GM11168 (cell line): ENCODE measurements around the gene IRF9.
"Not testable (repeated sequence)": the region's sequence is repeated elsewhere in the genome, so short reads cannot be mapped to it uniquely, and the experiment has no call there.

Experiments
- in situ Hi-C: fragments of 300-500 bp; cut with MboI; formaldehyde crosslinking; loops from one replicate; pipeline ENCODE4 v1.12.0; 2022; ENCODE audit warnings: low sequenced_read_pairs; ENCODE audit not compliant: unreplicated experiment

Gene IRF9

DNA sequence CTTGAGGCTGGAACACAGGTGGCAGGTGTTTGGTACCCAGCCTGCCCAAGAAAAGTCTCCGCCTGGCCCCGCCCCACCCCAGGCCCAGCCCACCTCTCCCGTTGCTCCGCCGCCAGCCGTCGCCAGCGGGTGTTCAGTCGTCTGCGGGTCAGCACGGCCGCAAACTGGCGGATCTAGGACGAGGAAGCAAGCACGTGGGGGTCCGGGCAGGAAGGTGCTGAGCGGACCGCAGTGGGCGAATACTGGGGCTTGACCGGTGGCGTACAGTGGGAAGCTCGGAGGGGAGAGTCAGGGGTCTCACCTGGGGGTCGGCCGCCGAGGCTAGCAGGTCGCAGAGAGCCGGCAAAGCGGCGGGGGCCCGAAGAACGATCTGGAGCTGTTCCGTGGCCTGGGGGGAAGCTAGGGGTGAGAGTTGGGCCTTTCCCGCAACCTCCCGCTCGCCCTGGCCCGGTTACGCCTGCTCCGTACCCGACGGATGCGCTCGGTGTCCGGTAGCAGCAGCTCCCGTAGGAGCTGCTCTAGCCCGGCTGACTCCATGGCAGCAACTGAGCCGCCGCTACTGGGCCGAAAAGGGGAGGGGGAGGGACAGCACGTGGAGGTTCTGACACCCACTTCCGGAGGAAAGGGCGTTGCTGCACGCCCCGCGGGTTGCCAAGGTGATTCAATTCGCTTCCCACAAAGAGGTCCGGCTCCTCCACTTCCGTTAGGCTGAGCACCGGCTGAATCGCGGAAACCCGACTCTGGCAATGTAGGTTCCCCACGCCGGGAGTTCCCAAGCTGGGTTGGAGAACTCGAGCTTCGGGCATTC, 27.4 kb downstream of the IRF9 start, which contains the start of gene IPO4:
IPO4 (minus strand) TSS at position 566 of the 808 bp plus-strand sequence; CDS start at position 537, 29 bp downstream.
- in situ Hi-C loops, result no loop called here

DNA sequence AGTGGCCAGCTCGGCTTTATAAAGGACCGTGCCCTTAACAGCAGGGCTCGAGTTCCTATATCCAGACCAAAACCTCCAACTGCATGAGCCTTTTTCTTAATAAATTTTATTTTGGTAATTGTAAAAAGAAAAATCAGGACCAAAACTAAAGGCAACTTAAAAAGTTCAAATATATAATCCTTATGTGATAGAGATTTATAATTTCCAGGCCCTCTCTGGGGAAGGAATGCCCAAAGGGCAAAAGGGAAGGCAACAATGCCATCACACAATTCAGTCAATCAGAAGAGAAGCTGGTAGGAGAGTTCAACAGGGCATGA, 28.0 kb downstream of the IRF9 start:
- in situ Hi-C loops, result no loop called here

DNA sequence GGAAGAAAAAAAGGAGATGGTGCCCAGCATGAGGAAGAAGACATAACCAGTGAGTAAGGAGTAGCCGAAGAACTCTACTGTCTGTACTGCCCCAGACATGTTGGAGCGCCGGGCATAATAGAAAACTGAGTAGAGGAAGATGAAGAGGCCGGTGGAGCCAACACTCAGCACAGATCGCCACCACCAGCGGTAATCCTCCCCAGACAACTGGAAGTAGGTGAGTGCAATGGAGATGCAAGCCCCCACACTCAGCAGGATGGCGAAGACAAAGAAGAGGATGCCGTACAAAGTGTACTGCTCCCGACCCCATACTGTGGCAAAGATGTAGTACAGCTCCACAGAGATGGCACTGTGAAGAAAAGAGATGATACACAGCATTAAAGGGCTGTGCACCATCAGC, 28.4 kb downstream of the IRF9 start:
- in situ Hi-C loops, result no loop called here

DNA sequence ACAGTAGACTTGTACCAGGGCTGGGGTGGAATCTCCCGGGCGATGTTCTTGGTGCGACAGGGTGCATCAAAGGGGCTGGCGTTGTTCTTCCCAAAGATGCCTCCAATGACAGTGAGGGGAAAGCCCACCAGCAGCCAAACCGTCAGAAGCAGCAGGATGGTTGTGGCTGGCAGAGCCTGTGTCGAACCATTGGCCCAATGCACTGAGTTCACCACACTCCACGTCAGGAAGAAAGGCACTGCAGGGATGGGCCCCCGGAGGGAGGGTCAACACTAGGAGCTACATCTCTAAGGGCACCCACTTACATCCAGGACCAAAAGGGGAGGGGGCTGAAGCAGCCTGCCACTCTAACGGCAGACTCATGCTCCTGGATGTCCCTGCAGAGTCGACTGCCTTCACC, 29.4 kb downstream of the IRF9 start:
- in situ Hi-C loops, result no loop called here

- in situ Hi-C loops, result no loop called here
Observed at GRCh38 chr14:24192933-24193332, 31.9 kb downstream of the IRF9 start.

DNA sequence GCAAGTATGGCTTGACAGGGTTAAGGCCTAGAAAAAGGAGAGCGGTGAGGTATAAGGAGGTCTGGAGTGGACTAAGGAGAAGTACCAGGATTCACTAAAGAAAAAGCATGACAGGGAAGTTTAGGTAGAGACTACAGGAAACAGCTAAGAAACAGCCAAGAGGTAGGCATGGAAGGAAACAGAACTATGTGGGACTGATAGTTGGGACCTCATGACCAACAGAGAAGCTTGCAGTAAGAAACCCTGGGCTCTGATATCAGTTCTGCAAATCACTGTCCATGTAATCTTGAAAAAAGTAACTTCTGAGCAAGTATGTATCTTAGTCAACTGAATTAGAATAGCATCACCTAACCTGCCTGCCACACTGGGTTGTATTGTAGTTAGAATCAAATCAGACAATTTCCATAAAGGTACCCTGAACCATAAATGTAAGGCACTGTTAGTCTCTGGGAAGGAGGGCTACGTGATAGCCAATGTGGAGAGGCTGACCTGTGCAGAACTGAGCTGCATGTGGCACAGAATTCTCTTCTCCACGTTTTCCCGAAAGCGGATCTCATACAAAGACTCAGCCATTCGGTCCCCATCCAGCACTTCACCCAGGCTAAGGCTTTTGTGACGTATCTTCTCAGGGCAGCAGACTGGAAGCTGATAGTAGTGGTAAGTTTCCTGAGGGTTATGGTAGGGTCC, 33.3 kb downstream of the IRF9 start:
- in situ Hi-C loops, result no loop called here

DNA sequence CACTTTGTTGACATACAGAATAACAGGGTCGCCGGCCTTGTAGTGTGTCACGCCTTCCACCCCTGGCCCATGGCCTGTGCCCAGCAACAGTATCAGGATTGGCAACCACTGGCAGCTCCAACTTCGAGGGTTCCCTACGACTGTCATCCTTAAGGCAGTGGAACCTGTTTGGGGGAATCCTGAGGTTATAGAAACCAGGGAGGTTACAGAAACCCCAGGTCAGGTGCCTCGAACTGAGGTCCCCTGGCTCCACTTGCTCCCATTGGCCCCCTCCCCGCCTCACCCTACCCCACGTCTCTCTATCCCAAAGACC, 33.8 kb downstream of the IRF9 start:
- in situ Hi-C loops, result no loop called here

GRCh38 chr14:24195186-24196070, 34.4 kb downstream of the IRF9 start, which contains the start of gene TM9SF1:
TM9SF1 (minus strand) TSS chr14:24195441; CDS start chr14:24195019, 422 bp downstream.
- in situ Hi-C loops, result no loop called here

GRCh38 chr14:24196071-24197055, 35.3 kb downstream of the IRF9 start:
- in situ Hi-C loops, result no loop called here

DNA sequence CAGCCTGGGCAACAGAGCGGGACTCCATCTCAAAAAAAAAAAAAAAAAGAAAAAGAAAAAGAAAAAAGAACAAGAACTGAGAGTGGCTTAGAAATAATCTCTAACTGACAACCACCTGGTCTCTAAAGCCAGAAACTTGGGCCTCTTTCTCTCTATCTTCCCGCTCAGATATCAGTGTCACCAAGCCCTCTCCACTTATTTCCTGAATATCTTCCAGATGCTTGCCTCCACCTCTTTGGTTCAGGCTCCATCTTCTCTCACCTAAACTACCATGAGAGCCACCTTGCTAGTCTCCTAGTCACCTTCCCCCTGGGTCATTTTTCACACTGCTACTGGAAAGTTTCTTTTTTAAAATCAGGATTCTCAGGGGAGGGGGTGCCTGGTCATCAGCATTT, 36.0 kb downstream of the IRF9 start:
- in situ Hi-C loops, result no loop called here

DNA sequence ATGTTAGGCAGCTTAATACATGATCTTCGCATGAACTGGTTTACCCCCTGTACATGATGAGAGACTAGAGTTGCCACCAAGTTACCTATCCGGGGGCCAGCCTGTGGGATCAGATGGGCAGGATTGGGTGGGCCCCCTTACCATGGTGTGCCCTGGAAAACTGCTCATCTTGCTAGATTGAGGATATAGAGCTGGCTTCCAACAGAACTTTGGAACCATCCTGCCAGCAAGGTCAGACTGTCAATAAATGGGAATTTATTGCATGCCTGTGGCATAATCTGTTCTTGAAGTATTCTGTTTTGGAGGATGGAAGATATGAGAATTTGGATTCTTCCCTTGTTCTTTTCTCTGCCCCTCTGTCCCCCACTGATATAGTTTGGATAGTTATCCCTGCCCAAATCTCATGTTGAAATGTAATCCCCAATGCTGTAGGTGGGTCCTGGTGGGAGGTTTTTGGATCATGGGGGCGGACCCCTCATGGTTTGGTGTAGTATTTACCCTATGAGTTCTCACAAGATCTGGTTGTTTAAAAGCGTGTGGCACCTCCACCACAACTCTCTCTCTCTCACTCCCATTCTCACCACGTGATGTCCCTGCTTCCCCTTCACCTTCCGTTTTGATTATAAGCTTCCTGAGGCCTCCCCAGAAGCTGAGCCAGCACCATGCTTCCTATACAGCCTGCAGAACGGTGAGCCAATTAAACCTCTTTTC, 37.9 kb downstream of the IRF9 start:
- in situ Hi-C loops, result no loop called here

DNA sequence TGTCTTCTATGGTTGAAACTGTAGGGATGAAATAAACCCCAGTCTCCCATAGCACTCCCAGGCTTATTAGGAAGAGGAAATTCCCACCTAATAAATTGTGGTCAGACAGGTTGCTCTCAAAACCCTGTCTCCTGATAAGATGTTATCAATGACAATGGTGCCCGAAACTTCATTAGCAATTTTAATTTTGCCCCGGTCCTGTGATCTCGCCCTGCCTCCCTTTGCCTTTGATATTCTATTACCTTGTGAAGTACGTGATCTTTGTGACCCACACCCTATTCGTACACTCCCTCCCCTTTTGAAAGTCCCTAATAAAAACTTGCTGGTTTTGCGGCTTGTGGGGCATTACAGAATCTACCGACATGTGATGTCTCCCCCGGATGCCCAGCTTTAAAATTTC, 41.5 kb downstream of the IRF9 start:
- in situ Hi-C loops, result not testable (repeated sequence)

GRCh38 chr14:24203249-24203886, 42.3 kb downstream of the IRF9 start:
- in situ Hi-C loops, result not testable (repeated sequence)

DNA sequence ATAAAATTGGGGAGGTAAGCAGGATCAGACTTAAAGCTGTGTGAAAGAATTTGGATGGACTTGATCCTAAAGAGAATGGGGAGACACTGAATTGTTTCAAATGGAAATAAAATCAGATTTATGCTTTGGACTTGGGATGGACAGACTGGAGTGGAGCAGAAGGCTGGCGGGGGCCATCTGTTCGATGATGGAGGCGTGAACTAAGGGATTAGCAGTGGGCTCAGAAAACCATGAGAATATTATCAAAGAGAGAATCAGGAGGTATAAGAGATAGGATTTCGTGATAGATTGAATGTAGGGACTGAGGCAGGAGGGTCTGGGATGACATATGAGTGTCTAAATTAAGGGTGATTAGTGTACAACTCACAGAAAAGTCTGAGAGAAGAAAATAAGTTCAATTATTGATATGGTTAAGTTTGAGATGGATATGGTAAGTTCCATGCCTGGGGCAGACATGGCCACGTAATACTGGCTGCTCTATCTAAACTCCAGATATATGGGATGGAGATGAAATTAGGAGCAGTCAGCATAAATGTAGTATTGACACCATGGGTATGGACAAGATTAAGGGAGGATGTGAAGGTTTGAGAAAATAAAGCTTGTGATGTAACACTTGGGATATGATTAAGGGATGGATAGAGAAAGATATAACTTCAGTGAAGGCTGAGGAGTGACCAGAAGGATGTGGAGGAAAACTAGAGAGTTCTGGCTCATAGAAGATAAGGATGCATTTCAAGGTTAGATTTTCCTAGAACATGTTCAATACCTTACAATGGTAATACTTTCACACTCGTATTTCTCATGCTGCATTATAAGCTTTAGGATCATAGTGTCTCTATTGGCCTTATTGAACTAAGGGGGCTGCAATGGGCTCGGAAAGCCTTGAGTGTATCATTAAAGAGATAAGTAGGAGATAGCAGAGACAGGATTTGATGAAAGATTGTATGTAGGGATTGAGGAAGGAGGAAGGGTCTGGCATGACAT, 43.4 kb downstream of the IRF9 start:
- in situ Hi-C loops, result no loop called here

GRCh38 chr14:24206260-24207103, 45.4 kb downstream of the IRF9 start:
- in situ Hi-C loops, result no loop called here

GRCh38 chr14:24207104-24207551, 46.1 kb downstream of the IRF9 start:
- in situ Hi-C loops, result no loop called here

DNA sequence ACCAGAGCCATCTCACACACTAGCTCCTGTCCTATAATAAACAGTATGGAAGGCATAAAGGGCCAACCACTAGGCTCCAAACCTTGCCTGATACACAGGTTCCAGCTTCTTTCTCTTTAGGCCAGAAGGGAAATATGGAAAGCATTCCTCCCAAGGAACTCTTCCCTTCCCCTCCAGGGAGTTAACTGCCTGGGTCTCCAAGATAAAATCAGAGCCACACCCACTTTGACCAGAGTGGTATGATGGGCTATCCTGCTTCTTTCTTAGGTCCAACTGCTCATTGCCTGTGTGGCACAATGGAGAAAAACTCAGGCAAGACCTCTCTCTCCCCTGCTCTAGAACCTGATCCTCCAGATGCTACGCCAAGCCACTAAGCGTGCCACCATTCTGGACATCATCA, 46.6 kb downstream of the IRF9 start:
- in situ Hi-C loops, result no loop called here
